HG03175 (cell line): ENCODE measurements around the gene DCAF15.
"Not testable (repeated sequence)": the region's sequence is repeated elsewhere in the genome, so short reads cannot be mapped to it uniquely, and the experiment has no call there.

Source experiments
- ATAC-seq: cut with Tn5 transposase; IDR thresholded peaks from one replicate; pipeline ENCODE4 v1.9.1; 2021; ENCODE audit warnings: mild to moderate bottlenecking, moderate library complexity; ENCODE audit not compliant: unreplicated experiment

The DCAF15 gene

GRCh38 chr19:13973479-13973878, 21.2 kb downstream of the DCAF15 start:
- ATAC-seq: not testable (repeated sequence)

- ATAC-seq: no peak
Observed at GRCh38 chr19:13974073-13974472, 21.8 kb downstream of the DCAF15 start.

GRCh38 chr19:13975870-13976269, 23.6 kb downstream of the DCAF15 start:
- ATAC-seq: no peak

- ATAC-seq: no peak
Observed at GRCh38 chr19:13976446-13976845, 24.1 kb downstream of the DCAF15 start.

GRCh38 chr19:13977803-13978202, 25.5 kb downstream of the DCAF15 start:
- no peak for ATAC-seq

- no peak for ATAC-seq
Observed at GRCh38 chr19:13978351-13979243, 26.3 kb downstream of the DCAF15 start.

- no peak for ATAC-seq
Observed at GRCh38 chr19:13979244-13979615, 26.9 kb downstream of the DCAF15 start.

- ATAC-seq: no peak
Observed at GRCh38 chr19:13979686-13980085, 27.4 kb downstream of the DCAF15 start.

GRCh38 chr19:13980340-13980739, 28.0 kb downstream of the DCAF15 start:
- no peak for ATAC-seq

- no peak for ATAC-seq
Observed at GRCh38 chr19:13981021-13981420, 28.7 kb downstream of the DCAF15 start.

GRCh38 chr19:13981467-13981866, 29.2 kb downstream of the DCAF15 start:
- ATAC-seq: no peak

- ATAC-seq: no peak
Observed at GRCh38 chr19:13981988-13982501, 29.7 kb downstream of the DCAF15 start.

GRCh38 chr19:13982773-13983172, 30.5 kb downstream of the DCAF15 start:
- no peak for ATAC-seq

- no peak for ATAC-seq
Observed at GRCh38 chr19:13983213-13983889, 31.0 kb downstream of the DCAF15 start.

- no peak for ATAC-seq
Observed at GRCh38 chr19:13984186-13984585, 31.9 kb downstream of the DCAF15 start.

GRCh38 chr19:13984875-13985741, 32.8 kb downstream of the DCAF15 start:
- no peak for ATAC-seq

GRCh38 chr19:13985771-13986347, 33.5 kb downstream of the DCAF15 start:
- no peak for ATAC-seq

- peak; percentile 87 for ATAC-seq
Observed at GRCh38 chr19:13986348-13986904, 34.1 kb downstream of the DCAF15 start.

GRCh38 chr19:13987101-13987890, 35.0 kb downstream of the DCAF15 start:
- no peak for ATAC-seq

- no peak for ATAC-seq
Observed at GRCh38 chr19:13989487-13989886, 37.2 kb downstream of the DCAF15 start.
